ENCODE measurements around the gene DPP6.
"Not testable (repeated sequence)": the region's sequence is repeated elsewhere in the genome, so short reads cannot be mapped to it uniquely, and the experiment has no call there.

The DPP6 gene

GRCh38 chr7:154155928-154156327 lies 103.7 kb downstream of the DPP6 start:
- DNase-seq = not testable (repeated sequence)

- not testable (repeated sequence) for DNase-seq
Observed at GRCh38 chr7:154162921-154163320, 110.7 kb downstream of the DPP6 start.

DNA sequence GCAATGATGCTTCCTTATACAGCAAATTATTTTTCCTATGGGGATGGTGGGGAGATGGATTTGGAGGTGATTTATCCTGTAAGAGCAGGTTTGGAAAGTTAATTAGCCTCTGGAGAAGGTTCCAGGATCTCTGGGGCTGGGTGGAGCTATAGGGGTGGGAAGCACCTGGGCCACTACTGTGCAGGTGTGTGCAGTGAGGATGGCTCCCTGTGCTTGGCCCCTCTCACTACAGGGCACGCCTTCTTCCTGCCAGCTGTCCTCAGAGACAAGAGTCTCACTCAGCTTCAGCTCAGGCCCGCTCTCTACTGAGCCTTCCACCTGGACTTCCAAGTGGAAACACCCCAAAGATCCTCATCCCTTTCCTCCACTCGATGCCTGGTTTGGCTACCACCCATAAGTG lies 111.4 kb downstream of the DPP6 start:
- DNase-seq = not testable (repeated sequence)

DNA sequence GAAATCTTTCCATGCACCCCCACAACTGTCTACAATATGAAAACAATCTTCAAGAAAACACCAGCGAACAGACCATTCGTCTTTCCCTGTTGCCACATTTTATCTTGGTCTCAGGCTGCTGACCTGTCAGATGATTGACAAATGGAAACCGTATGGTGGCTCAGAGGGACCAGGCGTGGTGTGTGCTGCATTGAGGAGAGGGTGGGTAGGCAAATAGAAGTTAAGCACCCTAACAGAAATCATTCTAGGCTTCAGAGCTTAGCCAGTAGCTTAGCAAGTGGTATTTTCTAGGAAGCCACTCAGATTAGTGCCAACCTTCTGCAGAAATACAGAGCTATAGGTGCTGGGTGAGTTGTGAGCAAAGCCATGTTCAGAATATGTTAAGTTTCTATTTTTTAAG lies 114.9 kb downstream of the DPP6 start:
- DNase-seq = no peak

GRCh38 chr7:154167807-154168206 lies 115.6 kb downstream of the DPP6 start:
- no peak for DNase-seq

GRCh38 chr7:154171422-154171821 lies 119.2 kb downstream of the DPP6 start:
- no peak for DNase-seq

- no peak for DNase-seq
Observed at GRCh38 chr7:154172236-154172635, 120.0 kb downstream of the DPP6 start.

DNA sequence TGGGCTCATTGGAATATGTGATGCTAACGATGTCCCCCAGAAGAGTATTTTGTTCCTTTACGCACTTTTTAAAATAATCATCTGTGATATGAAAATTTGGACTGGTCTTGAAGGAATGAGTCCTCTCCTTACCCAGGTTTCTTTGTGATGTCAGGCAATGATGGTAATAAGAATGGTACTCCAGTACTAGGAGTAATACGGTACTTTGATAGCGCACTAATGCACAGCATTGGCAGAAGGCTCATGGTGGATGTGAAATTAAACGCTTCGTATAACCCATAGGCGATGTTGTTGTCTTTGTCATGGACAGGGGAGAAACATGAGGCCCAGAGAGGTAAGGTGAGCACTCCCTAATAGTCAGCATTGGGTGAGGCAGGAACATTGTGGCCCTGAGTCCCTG lies 125.4 kb downstream of the DPP6 start:
- no peak for DNase-seq

DNA sequence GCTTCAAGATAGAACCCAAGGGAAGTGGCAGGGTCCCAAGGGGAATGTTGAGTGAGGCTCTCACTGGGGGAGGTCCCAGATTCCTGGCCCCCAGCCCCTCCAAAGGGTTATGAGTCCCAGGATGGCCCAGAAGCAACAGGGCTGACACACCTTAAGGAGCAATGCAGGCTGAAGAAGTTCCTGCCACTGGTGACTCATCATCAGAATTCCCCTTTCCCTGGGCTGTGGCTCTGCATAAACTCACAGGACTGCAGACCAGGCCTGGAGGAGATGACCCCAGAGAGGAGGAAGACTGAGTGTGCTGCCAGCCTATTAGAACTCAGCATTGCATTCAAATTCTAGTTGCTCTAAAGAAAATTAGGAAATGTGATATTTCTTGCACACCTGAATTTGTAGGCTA lies 126.7 kb downstream of the DPP6 start:
- no peak for DNase-seq

DNA sequence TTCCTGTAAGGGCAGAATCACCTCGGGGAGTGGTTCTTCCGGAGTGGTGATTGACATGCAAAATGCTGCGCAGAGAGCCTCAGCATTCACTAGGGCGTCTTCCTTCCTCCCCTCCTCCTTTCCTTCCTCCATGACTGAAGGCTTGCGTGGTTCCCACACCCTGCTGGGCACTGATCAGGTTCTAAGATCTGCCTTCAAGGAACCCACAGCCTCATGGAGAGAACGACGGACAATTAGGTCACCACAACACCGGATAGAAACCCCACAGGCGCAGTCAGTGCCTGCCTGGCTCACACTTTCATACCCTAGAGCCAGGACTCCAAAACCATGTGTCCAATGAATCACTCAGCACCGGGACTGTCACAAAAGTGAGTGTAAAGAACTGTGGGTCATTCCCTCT lies 131.3 kb downstream of the DPP6 start:
- DNase-seq = no peak

DNA sequence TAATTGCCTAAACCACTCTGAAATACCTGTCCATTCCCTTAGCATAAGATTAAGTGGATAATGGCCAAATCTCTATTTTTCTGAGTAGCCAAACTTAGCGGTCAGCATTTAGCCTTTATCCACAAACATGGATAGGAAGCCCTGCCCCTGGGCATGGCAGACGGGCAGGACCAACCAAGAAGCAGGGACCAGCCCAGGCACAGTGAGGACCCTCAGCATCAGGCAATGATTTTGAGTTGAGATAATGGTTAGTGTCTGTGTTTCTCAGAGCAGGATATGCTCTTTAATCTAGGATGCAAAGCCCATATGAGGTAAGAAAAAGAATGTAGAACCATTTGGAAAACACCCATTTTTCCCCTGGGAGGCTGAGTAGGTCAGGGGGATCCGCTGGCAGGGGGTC lies 131.7 kb downstream of the DPP6 start:
- no peak for DNase-seq

- DNase-seq = no peak
Observed at GRCh38 chr7:154186811-154187210, 134.6 kb downstream of the DPP6 start.

- no peak for DNase-seq
Observed at GRCh38 chr7:154188330-154188729, 136.1 kb downstream of the DPP6 start.

DNA sequence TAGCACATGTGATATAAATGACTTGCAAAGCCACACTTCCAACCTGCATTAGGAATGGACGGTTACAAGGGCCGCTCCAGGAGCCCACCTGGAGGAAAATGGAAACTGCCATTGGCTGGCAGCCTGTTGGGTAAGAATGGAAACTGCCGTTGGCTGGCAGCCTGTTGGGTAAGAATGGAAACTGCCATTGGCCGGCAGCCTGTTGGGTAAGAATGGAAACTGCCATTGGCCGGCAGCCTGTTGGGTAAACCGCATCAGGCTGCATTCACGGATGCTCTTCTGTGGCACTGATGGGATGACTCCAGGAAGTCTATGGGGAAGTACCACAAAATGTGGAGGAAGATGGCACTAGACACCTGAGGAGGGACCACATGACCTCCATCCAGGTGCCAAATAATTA lies 143.1 kb downstream of the DPP6 start:
- no peak for DNase-seq

- no peak for DNase-seq
Observed at GRCh38 chr7:154198481-154198880, 146.3 kb downstream of the DPP6 start.

DNA sequence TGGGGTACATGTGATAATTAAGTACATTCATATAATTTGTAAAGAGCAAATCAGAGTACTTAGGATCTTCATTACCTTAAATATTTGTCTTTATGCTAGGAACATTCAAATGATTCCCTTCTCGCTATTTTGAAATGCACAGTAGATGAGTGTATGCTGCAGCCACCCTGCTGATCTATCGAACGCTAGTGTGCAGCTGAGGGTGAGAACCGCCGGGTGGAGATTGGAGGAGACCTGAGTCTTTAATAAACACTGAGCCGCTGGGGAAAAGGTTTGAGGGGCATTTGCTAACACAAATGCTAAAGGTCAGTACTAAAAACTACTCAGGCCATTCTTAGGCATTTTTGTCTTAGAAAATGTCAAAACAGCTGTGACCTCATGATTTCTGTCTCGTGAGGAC lies 148.0 kb downstream of the DPP6 start:
- DNase-seq = no peak

GRCh38 chr7:154202002-154202401 lies 149.8 kb downstream of the DPP6 start:
- no peak for DNase-seq

GRCh38 chr7:154204046-154204445 lies 151.8 kb downstream of the DPP6 start:
- DNase-seq = no peak

- no peak for DNase-seq
Observed at GRCh38 chr7:154212861-154213260, 160.7 kb downstream of the DPP6 start.

GRCh38 chr7:154217688-154218340 lies 165.6 kb downstream of the DPP6 start:
- no peak for DNase-seq

DNA sequence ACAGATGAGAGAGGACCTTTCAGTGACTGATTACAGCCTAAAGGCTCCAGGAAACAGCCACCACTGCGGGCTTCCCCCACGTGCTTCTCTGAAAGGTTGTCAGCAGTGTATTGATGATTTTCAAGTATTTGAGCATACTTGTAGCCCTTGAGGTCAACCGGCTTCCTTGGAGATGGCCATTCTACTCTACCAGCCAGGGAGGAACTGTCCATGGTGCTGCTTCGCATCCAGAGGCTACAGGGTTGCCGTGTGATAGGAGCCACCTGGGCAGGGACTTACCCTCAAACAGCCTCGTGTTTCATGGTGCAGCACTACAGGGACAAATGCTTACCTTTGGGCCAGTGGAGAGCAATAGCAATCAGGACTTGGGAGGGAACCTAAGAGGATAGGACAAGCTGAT lies 179.5 kb downstream of the DPP6 start:
- no peak for DNase-seq

DNA sequence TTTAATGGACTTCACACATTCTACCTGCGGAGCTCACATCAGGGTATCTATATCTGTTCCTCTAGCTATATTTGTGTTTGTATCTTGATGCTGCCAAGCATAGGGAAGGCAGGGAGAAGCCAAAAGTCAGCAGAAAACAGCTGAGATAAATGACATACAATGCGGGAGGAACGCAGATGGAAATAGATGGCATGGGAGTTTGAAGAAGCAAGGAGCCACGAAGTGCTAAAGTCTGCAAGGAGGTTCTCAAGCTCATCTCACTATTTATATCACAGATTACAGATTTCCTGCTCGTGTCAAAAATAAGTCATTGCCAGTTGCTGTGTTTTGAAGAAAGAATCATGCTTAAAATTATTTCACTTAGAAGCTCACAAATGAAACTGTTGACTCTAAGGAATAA lies 180.5 kb downstream of the DPP6 start:
- DNase-seq = no peak

DNA sequence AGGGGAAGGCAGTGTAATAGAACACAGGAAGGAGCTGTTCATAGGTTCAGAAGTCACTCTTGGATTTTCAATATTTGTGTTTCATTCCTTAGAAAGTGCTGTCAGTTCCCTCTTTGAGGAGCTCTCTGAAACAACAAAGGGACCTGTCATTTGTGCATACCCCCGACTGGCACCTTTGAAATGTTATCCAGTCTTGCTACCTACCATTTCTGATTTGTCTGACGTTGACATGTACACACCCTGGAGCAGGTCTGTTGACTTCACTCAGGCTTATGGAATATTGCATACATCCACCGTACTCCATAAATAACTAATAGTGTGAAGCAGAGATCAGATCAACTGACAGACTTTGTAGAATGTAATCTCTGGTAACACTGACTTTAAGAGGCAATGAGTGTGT lies 189.8 kb downstream of the DPP6 start:
- no peak for DNase-seq

GRCh38 chr7:154242709-154243108 lies 190.5 kb downstream of the DPP6 start:
- no peak for DNase-seq

GRCh38 chr7:154252046-154252445 lies 199.8 kb downstream of the DPP6 start:
- no peak for DNase-seq

- no peak for DNase-seq
Observed at GRCh38 chr7:154253810-154254209, 201.6 kb downstream of the DPP6 start.

Data from activated gamma-delta T cell treated with Interleukin-2 at 50 U/mL for 16 hours (primary cell).